Stimulated activated CD4-positive, alpha-beta T cell treated with anti-CD3 and anti-CD28 coated beads, Interleukin-1b, Interleukin-23, amount 100 ng/mL, for 4 hours (primary cell): ENCODE data around the gene FLT3LG.
"Not testable (repeated sequence)": the region's sequence is repeated elsewhere in the genome, so short reads cannot be mapped to it uniquely, and the experiment has no call there.

Experiments used
- DNase-seq, 2 donors: peaks; one replicate each; pipeline ENCODE4 v3.0.0-alpha.2; 2020; ENCODE audit warnings: low read depth in 2 of 2

The FLT3LG gene

DNA sequence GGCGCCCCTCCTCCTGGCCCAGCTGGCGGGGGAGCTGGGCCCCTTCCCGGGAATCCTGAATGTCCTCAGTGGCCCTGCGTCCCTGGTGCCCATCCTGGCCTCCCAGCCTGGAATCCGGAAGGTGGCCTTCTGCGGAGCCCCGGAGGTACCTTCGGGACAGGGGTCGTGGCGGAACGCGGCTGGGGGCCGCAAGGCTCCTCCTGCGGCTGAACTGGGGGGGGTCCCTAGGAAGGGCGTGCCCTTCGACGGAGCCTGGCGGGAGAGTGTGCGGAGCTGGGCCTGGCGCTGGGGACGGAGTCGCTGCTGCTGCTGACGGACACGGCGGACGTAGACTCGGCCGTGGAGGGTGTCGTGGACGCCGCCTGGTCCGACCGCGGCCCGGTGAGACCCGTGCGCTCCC is 12.4 kb upstream of the FLT3LG start:
- DNase-seq: no peak

DNA sequence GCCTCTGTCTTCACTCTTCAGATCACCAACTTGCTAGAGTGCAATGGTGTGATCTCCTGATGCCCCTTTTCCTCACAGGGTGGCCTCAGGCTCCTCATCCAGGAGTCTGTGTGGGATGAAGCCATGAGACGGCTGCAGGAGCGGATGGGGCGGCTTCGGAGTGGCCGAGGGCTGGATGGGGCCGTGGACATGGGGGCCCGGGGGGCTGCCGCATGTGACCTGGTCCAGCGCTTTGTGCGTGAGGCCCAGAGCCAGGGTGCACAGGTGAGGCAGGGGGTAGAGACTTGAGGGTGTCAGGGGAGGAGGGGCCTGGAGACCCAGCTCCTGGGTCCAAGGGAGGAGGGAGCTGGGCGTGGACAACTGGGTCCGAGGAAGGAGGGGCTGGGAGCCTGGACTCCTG is 11.5 kb upstream of the FLT3LG start:
- no peak for DNase-seq

DNA sequence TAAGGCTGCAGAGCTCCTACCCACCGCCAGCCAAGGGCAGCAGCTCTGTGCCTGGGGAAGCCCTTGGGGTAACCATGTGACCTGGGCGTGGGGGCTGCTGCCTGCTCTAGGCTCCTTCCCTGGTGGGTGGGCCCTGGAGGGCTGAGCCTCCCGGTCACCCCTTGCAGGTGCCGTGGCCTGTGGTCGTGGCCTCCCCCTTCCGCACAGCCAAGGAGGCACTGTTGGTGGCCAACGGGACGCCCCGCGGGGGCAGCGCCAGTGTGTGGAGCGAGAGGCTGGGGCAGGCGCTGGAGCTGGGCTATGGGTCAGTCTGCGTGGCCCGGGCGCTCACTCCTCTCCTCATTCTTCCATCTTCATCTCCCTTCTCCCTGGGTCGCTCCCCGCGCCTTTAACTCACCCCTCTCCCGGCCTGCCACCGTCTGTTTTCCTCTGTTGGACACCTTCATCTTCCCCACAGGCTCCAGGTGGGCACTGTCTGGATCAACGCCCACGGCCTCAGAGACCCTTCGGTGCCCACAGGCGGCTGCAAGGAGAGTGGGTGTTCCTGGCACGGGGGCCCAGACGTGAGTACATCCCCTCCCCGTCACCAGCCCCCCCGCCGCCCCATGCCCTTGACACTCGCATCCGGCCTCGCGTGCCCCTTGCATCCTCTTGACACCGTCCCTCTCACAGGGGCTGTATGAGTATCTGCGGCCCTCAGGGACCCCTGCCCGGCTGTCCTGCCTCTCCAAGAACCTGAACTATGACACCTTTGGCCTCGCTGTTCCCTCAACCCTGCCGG is 9.9 kb upstream of the FLT3LG start:
- no peak for DNase-seq

DNA sequence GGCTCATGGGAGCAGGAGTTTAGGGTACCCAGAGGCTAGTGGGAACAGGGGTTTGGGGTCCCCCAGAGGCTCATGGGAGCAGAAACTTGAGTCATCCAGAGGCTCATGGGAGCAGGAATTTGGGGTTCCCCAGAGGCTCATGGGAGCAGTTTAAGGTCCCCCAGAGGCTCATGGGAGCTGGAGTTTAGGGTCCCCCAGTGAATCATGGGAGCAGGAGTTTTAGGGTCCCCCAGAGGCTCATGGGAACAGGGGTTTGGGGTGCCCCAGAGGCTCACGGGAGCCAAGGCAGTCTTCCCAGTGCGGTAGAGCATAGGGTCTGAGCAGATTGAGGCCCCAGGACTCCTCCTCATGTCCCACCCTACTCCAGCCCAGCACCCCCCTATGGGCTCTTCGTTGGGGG is 8.6 kb upstream of the FLT3LG start:
- no peak for DNase-seq

DNA sequence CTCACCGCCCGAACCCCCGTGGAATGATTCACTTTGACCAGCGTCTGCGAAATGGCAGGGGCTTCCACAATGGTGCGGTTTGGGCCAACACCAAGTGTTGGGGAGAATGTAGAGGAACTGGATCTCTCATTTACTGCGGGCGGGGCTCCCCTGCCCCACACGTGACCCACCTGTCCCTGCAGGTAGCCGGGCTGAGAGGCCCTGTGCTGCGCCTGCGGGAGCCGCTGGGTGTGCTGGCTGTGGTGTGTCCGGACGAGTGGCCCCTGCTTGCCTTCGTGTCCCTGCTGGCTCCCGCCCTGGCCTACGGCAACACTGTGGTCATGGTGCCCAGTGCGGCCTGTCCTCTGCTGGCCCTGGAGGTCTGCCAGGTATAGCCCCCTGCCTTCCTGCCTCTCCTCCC is 5.8 kb upstream of the FLT3LG start:
- DNase-seq: no peak

DNA sequence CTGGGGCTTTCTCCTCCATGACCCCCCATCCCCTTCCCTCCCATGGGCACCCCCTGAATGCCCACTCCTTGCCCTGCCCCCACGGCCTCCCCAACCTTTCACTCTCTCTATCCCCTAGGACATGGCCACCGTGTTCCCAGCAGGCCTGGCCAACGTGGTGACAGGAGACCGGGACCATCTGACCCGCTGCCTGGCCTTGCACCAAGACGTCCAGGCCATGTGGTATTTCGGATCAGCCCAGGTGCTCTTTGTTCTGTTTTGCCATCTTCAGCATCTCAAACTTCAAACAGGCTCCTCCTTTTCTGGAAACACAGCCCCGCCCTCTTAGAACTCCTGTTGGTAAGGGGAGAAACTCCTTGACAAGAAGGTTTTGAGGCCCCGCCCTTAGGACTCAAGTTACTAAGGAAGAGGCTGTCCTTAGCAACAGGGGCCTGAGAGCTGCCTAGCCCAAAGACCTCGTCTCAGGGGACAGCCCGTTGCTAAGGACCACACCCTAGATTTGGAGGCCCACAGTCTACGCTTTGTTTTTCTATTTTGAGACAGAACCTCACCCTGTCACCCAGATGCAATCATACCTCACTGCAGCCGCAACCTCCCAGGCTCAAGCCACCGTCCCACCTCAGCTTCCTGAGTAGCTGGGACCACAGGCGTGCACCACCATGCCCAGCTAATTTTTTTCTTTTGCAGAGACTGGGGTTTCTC is 5.1 kb upstream of the FLT3LG start:
- DNase-seq: peak in 1 of 2 donors; percentile 53

DNA sequence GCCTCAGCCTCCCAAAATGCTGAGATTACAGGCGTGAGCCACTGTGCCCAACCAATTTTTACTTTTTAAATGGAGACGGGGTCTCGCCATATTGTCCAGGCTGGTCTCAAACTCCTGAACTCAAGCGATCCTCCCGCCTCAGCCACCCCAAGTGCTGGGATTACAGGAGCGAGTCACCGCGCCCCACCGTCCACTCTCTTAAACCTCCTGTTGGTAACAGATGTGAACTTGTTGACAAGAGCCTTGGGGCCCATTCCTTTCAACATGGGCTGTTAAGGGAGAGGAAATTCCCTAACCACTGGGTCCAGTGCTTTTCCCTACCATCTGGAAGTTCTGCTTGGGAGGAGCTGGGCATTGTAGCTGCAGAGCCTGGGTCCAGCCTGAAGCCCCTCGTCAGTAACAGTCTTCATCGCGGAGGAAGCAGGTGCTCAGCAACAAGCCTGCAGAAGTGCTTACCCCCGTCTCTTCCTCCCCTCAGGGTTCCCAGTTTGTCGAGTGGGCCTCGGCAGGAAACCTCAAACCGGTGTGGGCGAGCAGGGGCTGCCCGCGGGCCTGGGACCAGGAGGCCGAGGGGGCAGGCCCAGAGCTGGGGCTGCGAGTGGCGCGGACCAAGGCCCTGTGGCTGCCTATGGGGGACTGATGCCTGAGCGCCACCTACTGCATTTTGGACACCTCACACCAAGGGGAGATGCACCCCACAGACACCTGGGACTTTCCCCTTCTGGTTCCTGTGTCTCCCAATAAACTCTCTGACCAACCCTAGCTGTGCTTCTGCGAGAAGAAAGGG is 4.0 kb upstream of the FLT3LG start:
- DNase-seq: peak in 1 of 2 donors; percentile 54

DNA sequence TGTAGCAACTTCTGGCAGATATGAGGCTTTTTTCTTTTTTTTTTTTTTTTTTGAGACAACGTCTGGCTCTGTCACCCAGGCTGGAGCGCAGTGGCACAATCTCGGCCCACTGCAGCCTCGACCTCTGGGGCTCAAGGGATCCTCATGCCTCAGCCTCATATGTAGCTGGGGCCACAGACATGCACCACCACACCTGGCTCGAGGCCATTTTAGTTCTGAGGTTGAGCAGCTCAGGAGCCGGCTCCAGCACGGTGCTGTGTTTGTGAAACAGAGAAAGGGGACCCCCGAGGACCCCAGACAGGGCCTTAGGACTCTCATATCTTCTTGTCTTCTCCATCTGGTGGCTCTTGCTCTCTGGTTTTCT is 3.4 kb upstream of the FLT3LG start:
- no peak for DNase-seq

DNA sequence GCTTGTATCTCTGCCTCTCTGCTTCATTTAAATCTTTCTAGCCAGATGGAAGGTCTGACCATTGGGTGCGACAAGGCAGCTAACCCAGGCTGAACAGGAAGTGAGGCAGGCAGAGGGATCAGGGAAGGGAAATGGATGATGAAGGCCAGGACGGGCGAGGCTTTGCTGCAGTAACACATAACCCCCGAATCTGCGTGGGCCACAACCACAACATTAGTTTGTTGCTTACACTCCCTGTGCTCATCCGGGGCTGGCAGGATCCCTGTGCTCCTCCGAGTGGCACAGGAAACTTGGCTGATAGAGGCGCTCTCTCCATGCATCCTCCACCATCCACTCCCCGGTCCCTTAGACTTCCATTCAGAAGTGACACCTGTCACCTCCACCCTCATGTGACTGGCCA is 1.1 kb upstream of the FLT3LG start:
- no peak for DNase-seq

DNA sequence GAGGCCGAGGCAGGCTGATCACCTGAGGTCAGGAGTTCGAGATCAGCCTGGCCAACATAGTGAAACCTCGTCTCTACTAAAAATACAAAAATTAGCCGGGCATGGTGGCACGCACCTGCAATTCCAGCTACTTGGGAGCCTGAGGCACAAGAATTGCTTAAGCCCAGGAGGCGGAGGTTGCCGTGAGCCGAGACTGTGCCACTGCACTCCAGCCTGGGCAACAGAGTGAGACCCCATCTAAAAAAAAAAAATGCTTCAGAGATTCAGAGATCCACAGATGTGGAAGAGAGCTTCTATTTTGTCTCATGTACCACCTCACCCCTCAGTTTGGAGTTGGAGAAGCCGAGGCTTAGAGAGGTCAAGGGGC is 531 bp upstream of the FLT3LG start:
- DNase-seq: not testable (repeated sequence)

DNA sequence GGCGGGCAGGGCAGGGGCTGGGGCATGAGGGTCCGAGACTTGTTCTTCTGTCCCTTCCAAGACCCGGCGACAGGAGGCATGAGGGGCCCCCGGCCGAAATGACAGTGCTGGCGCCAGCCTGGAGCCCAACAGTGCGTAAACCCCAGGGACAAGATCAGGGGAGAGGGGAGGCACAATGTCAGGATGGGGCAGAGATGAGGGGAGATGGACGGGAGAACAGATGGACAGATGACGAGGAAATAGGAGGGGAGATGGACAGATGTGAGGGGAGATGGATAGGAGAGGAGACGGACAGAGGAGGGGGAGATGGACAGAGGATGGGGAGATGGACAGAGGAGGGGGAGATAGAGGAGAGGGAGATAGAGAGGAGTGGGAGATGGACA is 518 bp downstream of the FLT3LG start:
- DNase-seq: no peak

DNA sequence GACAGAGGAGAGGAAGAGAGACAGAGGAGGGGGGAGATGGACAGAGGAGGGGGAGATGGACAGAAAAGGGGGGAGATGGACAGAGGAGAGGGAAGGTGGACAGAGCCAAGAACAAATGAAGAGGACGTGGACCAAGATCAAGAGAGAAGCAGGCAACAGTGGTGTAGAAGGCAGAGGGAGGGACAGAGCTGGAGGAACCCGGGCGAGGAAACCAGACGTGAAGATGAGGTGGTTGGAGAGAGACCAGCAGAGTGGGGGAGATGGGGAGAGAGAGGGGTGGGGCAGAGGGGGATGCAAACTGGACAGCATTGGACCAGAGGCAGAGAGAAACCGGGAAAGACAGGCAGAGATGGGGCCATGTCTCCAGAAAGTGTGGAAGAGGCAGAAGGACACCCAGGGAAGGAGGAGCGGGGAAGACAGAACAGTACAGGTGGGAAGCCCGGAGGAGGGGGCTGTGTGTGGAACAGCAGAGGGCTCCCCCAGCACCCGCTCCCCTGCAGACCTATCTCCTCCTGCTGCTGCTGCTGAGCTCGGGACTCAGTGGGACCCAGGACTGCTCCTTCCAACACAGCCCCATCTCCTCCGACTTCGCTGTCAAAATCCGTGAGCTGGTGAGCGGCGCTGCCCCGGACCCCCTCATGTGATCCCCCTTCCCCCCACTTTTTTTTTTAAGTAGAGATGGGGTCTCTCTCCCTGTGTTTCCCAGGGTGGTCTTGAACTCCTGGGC is 1.3 kb downstream of the FLT3LG start:
- no peak for DNase-seq

DNA sequence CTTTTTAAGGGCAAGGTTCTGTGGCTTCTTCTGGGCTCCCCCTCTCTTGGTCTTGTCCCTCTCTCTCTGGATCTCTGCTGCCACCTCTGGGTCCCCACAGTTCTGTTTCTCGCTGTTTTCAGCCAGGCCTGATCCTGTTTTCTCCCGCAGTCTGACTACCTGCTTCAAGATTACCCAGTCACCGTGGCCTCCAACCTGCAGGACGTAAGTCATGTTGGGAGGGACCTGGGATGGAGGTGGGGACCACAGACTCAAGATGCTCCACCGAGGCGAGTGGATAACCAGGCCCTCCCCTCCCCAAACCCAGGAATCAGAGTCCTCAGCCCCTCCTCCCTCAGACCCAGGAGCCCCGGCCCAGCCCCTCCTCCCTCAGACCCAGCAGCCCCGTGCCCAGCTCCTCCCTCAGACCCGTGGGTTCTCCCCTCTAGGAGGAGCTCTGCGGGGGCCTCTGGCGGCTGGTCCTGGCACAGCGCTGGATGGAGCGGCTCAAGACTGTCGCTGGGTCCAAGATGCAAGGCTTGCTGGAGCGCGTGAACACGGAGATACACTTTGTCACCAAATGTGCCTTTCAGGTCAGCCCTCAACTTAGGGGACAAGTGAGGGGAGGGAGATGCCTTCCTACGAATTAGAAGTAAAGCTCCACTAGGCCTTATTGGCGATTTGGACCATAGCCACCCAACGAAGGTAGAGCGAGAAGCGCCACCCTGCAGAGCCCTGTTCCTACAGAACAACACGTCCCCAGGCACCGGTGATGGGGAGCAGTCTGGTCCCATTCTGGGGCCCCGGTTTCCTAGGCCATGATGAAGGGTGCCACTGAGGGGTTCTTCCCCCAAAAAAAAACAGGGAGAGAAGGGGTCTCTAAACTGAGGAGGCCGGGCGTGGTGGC is 2.2 kb downstream of the FLT3LG start:
- peak in 1 of 2 donors; percentile 68 for DNase-seq

DNA sequence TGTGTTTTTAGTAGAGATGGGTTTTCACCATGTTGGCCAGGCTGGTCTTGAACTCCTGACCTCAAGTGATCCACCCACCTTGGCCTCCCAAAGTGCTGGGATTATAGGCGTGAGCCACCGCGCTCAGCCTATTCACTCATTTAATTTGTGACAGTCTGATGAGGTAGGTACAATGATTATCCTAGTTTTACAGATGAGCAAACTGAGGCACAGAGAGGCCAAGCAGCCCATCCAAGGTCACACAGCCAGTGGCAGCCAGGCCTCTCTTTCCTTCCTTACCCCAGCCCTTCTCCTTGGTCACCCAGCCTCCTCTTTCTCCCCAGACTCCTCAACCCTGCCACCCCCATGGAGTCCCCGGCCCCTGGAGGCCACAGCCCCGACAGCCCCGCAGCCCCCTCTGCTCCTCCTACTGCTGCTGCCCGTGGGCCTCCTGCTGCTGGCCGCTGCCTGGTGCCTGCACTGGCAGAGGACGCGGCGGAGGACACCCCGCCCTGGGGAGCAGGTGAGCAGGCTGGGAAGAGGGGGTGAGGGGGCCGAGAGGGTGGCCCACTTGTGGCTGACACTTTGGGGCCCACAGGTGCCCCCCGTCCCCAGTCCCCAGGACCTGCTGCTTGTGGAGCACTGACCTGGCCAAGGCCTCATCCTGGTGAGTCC is 6.1 kb downstream of the FLT3LG start:
- no peak for DNase-seq

DNA sequence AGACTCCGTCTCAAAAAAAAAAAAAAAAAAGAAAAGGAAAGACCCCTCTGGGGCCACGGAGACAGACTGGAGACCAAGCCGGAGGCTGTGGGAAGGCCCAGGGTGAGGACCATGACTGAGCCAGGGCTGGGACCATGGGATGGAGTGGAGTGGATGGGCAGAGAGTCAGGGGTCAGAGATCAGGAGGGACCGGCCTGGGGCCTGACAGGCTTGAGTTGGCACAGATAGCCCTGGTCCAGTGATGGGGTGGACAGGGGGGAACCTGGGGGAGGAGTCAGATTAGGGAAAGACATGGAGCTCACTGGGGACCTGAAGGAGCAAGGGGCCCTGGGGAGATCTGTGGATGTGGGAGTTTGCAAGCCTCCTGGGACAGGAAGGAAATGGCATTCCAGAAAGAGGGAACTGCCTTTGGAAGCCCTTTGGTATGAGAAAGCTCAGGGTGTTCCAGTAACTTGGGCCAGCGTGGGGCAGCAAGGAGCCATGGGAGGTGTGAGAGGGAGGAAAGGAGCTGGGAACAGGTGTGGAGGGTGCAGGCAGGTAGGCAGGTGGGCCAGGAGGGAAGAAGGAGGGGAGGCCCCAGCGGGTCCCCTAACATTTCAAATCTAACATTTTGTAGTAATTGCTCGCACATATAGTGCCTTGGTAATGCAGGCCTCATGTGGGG is 7.1 kb downstream of the FLT3LG start:
- no peak for DNase-seq

DNA sequence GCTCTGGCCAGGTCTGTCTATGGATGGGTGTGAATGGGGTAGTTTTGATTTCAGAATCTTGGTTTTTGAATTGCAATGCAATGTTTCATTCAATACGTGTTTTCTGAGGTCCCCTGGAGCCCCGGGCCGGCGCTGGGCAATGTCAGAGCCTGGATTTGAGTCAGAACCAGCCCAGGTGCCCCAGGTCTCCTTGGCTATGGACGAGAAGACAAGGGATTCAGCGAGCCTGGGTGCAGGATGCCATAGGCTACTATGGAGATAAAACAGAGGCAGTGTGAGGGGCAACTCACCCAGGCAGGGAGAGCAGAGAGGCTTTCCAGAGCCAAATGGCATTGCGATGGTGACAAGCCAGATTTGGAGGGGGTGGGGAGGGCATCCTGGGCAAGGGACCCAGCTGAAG is 12.2 kb downstream of the FLT3LG start:
- DNase-seq: no peak

DNA sequence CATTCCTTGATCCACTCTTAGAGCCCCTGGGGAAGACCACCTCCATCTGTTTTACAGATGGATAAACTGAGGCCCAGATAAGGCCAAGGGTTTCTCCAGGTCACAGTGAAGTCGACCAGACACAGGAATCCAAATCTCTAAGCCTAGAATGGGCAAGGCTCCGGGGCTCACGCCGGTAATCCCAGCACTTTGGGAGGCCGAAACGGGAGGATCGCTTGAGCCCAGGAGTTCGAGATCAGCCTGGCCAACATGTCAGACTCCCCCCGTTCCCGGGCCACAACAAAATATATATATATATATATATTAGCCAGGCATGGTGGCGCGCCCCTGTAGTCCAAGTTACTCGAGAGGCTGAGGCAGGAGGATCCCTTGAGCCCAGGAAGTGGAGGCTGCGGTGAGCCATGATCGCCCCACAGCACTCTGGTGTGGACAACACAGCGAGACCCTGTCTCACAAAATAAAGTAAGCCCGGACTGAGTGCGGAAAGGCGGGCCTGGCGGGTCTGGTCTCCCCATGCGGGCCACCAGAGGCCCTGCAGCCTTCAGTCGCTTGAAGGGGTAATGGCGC is 12.8 kb downstream of the FLT3LG start:
- DNase-seq: no peak

DNA sequence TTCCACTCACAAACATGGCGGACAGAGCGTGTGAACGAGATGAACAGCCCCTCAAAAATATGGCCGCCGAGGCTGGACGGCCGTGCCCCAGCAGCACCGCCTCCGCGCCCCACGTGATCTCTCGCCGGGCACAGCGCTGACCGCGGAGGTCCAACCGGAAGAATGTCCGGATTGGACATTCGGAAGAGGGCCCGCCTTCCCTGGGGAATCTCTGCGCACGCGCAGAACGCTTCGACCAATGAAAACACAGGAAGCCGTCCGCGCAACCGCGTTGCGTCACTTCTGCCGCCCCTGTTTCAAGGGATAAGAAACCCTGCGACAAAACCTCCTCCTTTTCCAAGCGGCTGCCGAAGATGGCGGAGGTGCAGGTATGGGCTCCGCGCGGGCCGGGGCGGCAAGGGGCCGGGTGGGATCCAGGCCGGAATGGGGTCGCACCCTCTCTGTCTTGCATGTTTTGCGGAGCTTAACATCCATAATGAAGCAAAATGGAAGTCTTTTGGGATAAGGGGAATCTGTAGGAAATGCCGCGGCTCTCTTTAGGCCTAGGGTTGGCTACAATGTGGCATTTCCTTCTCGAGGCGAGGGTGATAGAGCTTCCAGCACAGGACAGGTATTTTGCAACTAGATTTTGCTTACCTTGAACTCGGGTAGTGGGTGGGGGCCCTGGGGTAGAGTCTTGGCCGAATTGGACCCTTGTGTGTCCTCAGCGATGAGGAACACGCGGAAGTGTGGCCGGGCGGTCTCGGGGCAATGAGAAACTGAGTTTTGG is 13.4 kb downstream of the FLT3LG start, which contains the start of gene RPL13A:
Gene RPL13A (plus strand): TSS at position 332 of the 769 bp plus-strand sequence. CDS start 22 bp downstream, at position 354.
- DNase-seq: peak; percentile 99 to 100
